ENCODE measurements around the gene CASKIN2.

DNA sequence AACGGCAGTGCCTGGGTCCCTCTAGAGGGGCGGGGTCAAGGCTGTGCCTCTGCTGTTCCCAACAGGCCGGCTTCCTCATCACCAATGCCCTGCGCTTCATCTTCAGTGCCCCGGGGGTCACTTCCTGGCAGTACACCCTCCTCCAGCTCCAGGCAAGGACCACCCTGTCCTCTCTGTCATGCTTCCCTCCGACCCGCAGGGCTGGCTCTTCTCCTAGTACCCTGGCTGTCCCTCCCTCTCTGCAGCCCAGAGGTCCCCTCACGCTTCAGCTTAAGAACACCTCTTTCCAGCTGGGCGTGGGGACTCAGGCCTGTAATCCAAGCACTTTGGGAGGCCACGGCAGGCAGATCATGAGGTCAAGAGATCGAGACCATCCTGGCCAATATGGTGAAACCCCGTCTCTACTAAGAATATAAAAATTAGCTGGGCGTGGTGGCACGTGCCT is 25.8 kb downstream of the CASKIN2 start:
- TF ChIP-seq POLR2A (IDR thresholded peaks at IDR 0.05) = no peak
- TF ChIP-seq, protein P1, sequence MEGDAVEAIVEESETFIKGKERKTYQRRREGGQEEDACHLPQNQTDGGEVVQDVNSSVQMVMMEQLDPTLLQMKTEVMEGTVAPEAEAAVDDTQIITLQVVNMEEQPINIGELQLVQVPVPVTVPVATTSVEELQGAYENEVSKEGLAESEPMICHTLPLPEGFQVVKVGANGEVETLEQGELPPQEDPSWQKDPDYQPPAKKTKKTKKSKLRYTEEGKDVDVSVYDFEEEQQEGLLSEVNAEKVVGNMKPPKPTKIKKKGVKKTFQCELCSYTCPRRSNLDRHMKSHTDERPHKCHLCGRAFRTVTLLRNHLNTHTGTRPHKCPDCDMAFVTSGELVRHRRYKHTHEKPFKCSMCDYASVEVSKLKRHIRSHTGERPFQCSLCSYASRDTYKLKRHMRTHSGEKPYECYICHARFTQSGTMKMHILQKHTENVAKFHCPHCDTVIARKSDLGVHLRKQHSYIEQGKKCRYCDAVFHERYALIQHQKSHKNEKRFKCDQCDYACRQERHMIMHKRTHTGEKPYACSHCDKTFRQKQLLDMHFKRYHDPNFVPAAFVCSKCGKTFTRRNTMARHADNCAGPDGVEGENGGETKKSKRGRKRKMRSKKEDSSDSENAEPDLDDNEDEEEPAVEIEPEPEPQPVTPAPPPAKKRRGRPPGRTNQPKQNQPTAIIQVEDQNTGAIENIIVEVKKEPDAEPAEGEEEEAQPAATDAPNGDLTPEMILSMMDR (IDR thresholded peaks at IDR 0.05) = no peak

Data from heart left ventricle (tissue), 13 donors.